GM12872 (cell line): ENCODE measurements around the gene HMGXB3.

Source experiments
- CTCF ChIP-seq: IDR thresholded peaks from 3 replicates; pipeline ENCODE4 v1.5.1; 2011; ENCODE audit warnings: low read depth, mild to moderate bottlenecking, low read length, moderate library complexity; ENCODE audit not compliant: insufficient read depth

The HMGXB3 gene

GRCh38 chr5:149990518-149991376 lies 9.8 kb upstream of the HMGXB3 start:
- TF ChIP-seq CTCF, result peak; percentile 87

- no peak for TF ChIP-seq CTCF
These were observed 7.1 kb upstream of the HMGXB3 start for GRCh38 chr5:149993471-149993870.

GRCh38 chr5:149995385-149996204 lies 4.9 kb upstream of the HMGXB3 start:
- TF ChIP-seq CTCF, result no peak

- TF ChIP-seq CTCF, result no peak
These were observed 4.2 kb upstream of the HMGXB3 start for GRCh38 chr5:149996205-149996890.

GRCh38 chr5:149998281-149998680 lies 2.3 kb upstream of the HMGXB3 start:
- no peak for TF ChIP-seq CTCF

GRCh38 chr5:149999359-149999758 lies 1.2 kb upstream of the HMGXB3 start:
- no peak for TF ChIP-seq CTCF

- TF ChIP-seq CTCF, result no peak
These were observed 678 bp upstream of the HMGXB3 start for GRCh38 chr5:149999866-150000255.
